HFFc6 (cell line): ENCODE results near the gene BRD1. TPM values are rescaled to one million over a fixed set of nuclear protein-coding genes. Genes with fewer than 3 reads are reported as not detected.
A peak's percentile ranks its signal among the peaks of the same experiment; 100 is the strongest.

Experiments
- DNase-seq: peaks from one replicate; pipeline ENCODE4 v3.0.0-alpha.2; 2018
- H3K27ac Mint-ChIP-seq: 2 replicates; pipeline ENCODE4 v1.8.0; 2020; ENCODE audit warnings: mild to moderate bottlenecking, mixed read lengths
- H3K27me3 Mint-ChIP-seq: 2 replicates; pipeline ENCODE4 v1.8.0; 2021; ENCODE audit warnings: mild to moderate bottlenecking, moderate library complexity, mixed read lengths; ENCODE audit not compliant: insufficient read depth
- H3K36me3 Mint-ChIP-seq: 2 replicates; pipeline ENCODE4 v1.8.0; 2021; ENCODE audit warnings: low read depth, mixed read lengths
- H3K4me1 Mint-ChIP-seq: 2 replicates; pipeline ENCODE4 v1.8.0; 2020; ENCODE audit warnings: low read depth, mixed read lengths
- H3K4me3 Mint-ChIP-seq: 2 replicates; pipeline ENCODE4 v1.8.0; 2020; ENCODE audit warnings: mild to moderate bottlenecking, moderate library complexity, mixed read lengths
- H3K9me3 Mint-ChIP-seq: 2 replicates; pipeline ENCODE4 v1.8.0; 2020; ENCODE audit warnings: mild to moderate bottlenecking, mixed read lengths
- CTCF ChIP-seq: fragments of 200-600 bp; sonication (generic); IDR thresholded peaks from 2 replicates; pipeline ENCODE4 v1.5.0; 2021; ENCODE audit warnings: antibody characterized with exemption, mild to moderate bottlenecking
- total RNA-seq, 6 experiments: library from RNA; stranded (reverse); fragmentation: NEBNext Ultra II Directional; extraction: Animal tissue kit (Norgen Biotek cat#: 25700); gene quantifications; 2 replicates in 1 of 6; 3 replicates in 5 of 6; pipeline ENCODE4 v1.2.3, GENCODE V29; 2021

The BRD1 gene
- total RNA-seq, 6 experiments from 2014 or later: 17.2 to 20.8 (median 18.1) TPM

GRCh38 chr22:49788504-49788903 lies 39.2 kb downstream of the BRD1 start:
- no peaks in the 10 kb centered on the region for H3K9me3 Mint-ChIP-seq
- no peak overlapping the region for H3K4me3 Mint-ChIP-seq
- DNase-seq: peak; percentile 17
- H3K36me3 Mint-ChIP-seq: peaks cover 13% of the 10 kb centered on the region
- peaks cover 17% of the 10 kb centered on the region; the same call in 1 of the 2 replicates for H3K4me1 Mint-ChIP-seq
- H3K27me3 Mint-ChIP-seq: no peaks in the 10 kb centered on the region; the same call in 1 of the 2 replicates
- TF ChIP-seq CTCF: no peak
- peak overlapping the region; percentile 46 for H3K27ac Mint-ChIP-seq

GRCh38 chr22:49787861-49788260 lies 39.8 kb downstream of the BRD1 start:
- Mint-ChIP-seq H3K9me3 (no peaks in the 10 kb centered on the region), H3K27me3 (no peaks in the 10 kb centered on the region; the same call in 1 of the 2 replicates), H3K36me3 (peaks cover 10% of the 10 kb centered on the region), H3K27ac (peak overlapping the region; percentile 46), H3K4me1 (peaks cover 17% of the 10 kb centered on the region; the same call in 1 of the 2 replicates), H3K4me3 (no peak overlapping the region)
- DNase-seq: no peak
- TF ChIP-seq CTCF: no peak

GRCh38 chr22:49786976-49787706 lies 40.5 kb downstream of the BRD1 start:
- DNase-seq: no peak
- no peak overlapping the region for H3K4me3 Mint-ChIP-seq
- TF ChIP-seq CTCF: no peak
- H3K36me3 Mint-ChIP-seq: peaks cover 9% of the 10 kb centered on the region; the same call in 1 of the 2 replicates
- H3K27ac Mint-ChIP-seq: no peak overlapping the region
- peaks cover 17% of the 10 kb centered on the region; the same call in 1 of the 2 replicates for H3K4me1 Mint-ChIP-seq
- H3K9me3 Mint-ChIP-seq: no peaks in the 10 kb centered on the region
- H3K27me3 Mint-ChIP-seq: no peaks in the 10 kb centered on the region; the same call in 1 of the 2 replicates

GRCh38 chr22:49785841-49786471 lies 41.7 kb downstream of the BRD1 start:
- Mint-ChIP-seq H3K27me3 (no peaks in the 10 kb centered on the region), H3K36me3 (peaks cover 9% of the 10 kb centered on the region; the same call in 1 of the 2 replicates), H3K4me1 (peaks cover 17% of the 10 kb centered on the region; the same call in 1 of the 2 replicates), H3K9me3 (no peaks in the 10 kb centered on the region), H3K4me3 (no peak overlapping the region), H3K27ac (no peak overlapping the region)
- no peak for TF ChIP-seq CTCF
- no peak for DNase-seq

- H3K27ac Mint-ChIP-seq: no peak overlapping the region
- DNase-seq: no peak
- TF ChIP-seq CTCF: no peak; the same call in 1 of the 2 replicates
- peaks cover 9% of the 10 kb centered on the region; the same call in 1 of the 2 replicates for H3K36me3 Mint-ChIP-seq
- H3K9me3 Mint-ChIP-seq: no peaks in the 10 kb centered on the region
- H3K4me1 Mint-ChIP-seq: peaks cover 17% of the 10 kb centered on the region; the same call in 1 of the 2 replicates
- no peaks in the 10 kb centered on the region for H3K27me3 Mint-ChIP-seq
- no peak overlapping the region for H3K4me3 Mint-ChIP-seq
Measured at GRCh38 chr22:49785046-49785521, 42.6 kb downstream of the BRD1 start.
